ENCODE data around the gene SLAMF7. TPM values are rescaled to one million over a fixed set of nuclear protein-coding genes. Genes with fewer than 3 reads are reported as not detected.
A peak's percentile ranks its signal among the peaks of the same experiment; 100 is the strongest.

SLAMF7 gene
- total RNA-seq, 3 donors from 2014 or later: 6.4 to 12.7 (median 10.1) TPM

- no peaks in the 10 kb centered on the region for H3K9me3 ChIP-seq
- H3K36me3 ChIP-seq (ENCODE audit: low read depth): no peaks in the 10 kb centered on the region
- ATAC-seq (no peak), DNase-seq (no peak)
- H3K4me3 ChIP-seq: no peak overlapping the region
- no peak for TF ChIP-seq CTCF (IDR thresholded peaks at IDR 0.05)
- intact Hi-C loops (cut with DNase I, micrococcal nuclease): no loop called here
- no peaks in the 10 kb centered on the region for H3K4me1 ChIP-seq (ENCODE audit: low read depth)
These were observed 34.0 kb downstream of the SLAMF7 start for GRCh38 chr1:160773093-160773492.

- Histone ChIP-seq H3K9me3 (no peaks in the 10 kb centered on the region), H3K4me3 (no peak overlapping the region), H3K36me3 (ENCODE audit: low read depth) (no peaks in the 10 kb centered on the region), H3K4me1 (ENCODE audit: low read depth) (peaks cover 3% of the 10 kb centered on the region)
- TF ChIP-seq CTCF (IDR thresholded peaks at IDR 0.05): no peak
- DNase-seq: no peak
- no peak for ATAC-seq
- intact Hi-C loops (cut with DNase I, micrococcal nuclease): no loop called here
These were observed 36.1 kb downstream of the SLAMF7 start for GRCh38 chr1:160774886-160775719.

GRCh38 chr1:160776178-160776577 is 37.1 kb downstream of the SLAMF7 start:
- TF ChIP-seq CTCF (IDR thresholded peaks at IDR 0.05): no peak
- no peaks in the 10 kb centered on the region for H3K9me3 ChIP-seq
- no peak for ATAC-seq
- peaks cover 7% of the 10 kb centered on the region for H3K4me1 ChIP-seq (ENCODE audit: low read depth)
- intact Hi-C loops (cut with DNase I, micrococcal nuclease): no loop called here
- DNase-seq: no peak
- no peaks in the 10 kb centered on the region for H3K36me3 ChIP-seq (ENCODE audit: low read depth)
- no peak overlapping the region for H3K4me3 ChIP-seq

- intact Hi-C loops (cut with DNase I, micrococcal nuclease): no loop called here
- peak; percentile 59 for ATAC-seq
- peak in 2 of 3 donors; percentile 45 to 81 for DNase-seq
These were observed 38.5 kb downstream of the SLAMF7 start for GRCh38 chr1:160777486-160778089.

GRCh38 chr1:160778976-160779375 is 39.9 kb downstream of the SLAMF7 start:
- ATAC-seq: no peak
- no peak for TF ChIP-seq CTCF (IDR thresholded peaks at IDR 0.05)

More at GRCh38 chr1:160777486-160778089, 38.5 kb downstream of the SLAMF7 start:
- no peaks in the 10 kb centered on the region for H3K36me3 ChIP-seq (ENCODE audit: low read depth)
- H3K9me3 ChIP-seq: no peaks in the 10 kb centered on the region
- TF ChIP-seq CTCF (IDR thresholded peaks at IDR 0.05): peak; percentile 45
- no peak overlapping the region for H3K4me3 ChIP-seq
- H3K4me1 ChIP-seq (ENCODE audit: low read depth): peaks cover 19% of the 10 kb centered on the region

More at GRCh38 chr1:160778976-160779375, 39.9 kb downstream of the SLAMF7 start:
- Histone ChIP-seq H3K4me1 (ENCODE audit: low read depth) (peaks cover 21% of the 10 kb centered on the region), H3K4me3 (no peak overlapping the region), H3K36me3 (ENCODE audit: low read depth) (no peaks in the 10 kb centered on the region), H3K9me3 (no peaks in the 10 kb centered on the region)
- DNase-seq: no peak
- intact Hi-C loops (cut with DNase I, micrococcal nuclease): no loop called here
